Calu3 (cell line): ENCODE measurements around the gene PHEX. TPM values are rescaled to one million over a fixed set of nuclear protein-coding genes. Genes with fewer than 3 reads are reported as not detected.

Source experiments
- Bru-seq: library from RNA; stranded (reverse); fragments of 400-500 nt; gene quantifications from one replicate; lab custom pipeline; 2021; lab: Mats Ljungman, UMichigan
- BruChase-seq, 2 experiments: library from RNA; stranded (reverse); fragments of 400-500 nt; gene quantifications; one replicate each; lab custom pipeline; 2021; lab: Mats Ljungman, UMichigan
- BruUV-seq: library from RNA; stranded (reverse); fragments of 400-500 nt; replicated peaks from 2 replicates; lab custom pipeline; 2021; lab: Mats Ljungman, UMichigan
- CTCF ChIA-PET: fragments of 300-600 bp; sonication (Branson Sonifier 250); formaldehyde crosslinking; loops from one replicate; lab custom pipeline; 2022; ENCODE audit warnings: antibody characterized with exemption; lab: Charles Lee
- DNase-seq: peaks from one replicate; pipeline ENCODE4 v3.0.0; 2022
- H3K27ac Mint-ChIP-seq: one replicate; pipeline ENCODE4 v1.8.0; 2022; ENCODE audit warnings: mixed read lengths; ENCODE audit not compliant: unreplicated experiment
- H3K27me3 Mint-ChIP-seq: one replicate; pipeline ENCODE4 v1.8.0; 2022; ENCODE audit warnings: mixed read lengths; ENCODE audit not compliant: unreplicated experiment
- H3K36me3 Mint-ChIP-seq: one replicate; pipeline ENCODE4 v1.8.0; 2022; ENCODE audit warnings: mild to moderate bottlenecking, moderate library complexity, mixed read lengths; ENCODE audit not compliant: insufficient read depth, unreplicated experiment
- H3K4me1 Mint-ChIP-seq: one replicate; pipeline ENCODE4 v1.8.0; 2022; ENCODE audit warnings: mild to moderate bottlenecking, low read depth, mixed read lengths; ENCODE audit not compliant: unreplicated experiment
- H3K4me3 Mint-ChIP-seq: one replicate; pipeline ENCODE4 v1.8.0; 2022; ENCODE audit warnings: mild to moderate bottlenecking, low read depth, moderate library complexity, mixed read lengths; ENCODE audit not compliant: unreplicated experiment
- H3K9me3 Mint-ChIP-seq: one replicate; pipeline ENCODE4 v1.8.0; 2022; ENCODE audit warnings: low read depth, mixed read lengths; ENCODE audit not compliant: unreplicated experiment
- intact Hi-C: fragments of 100-400 bp; cut with micrococcal nuclease; formaldehyde crosslinking; loops from one replicate; pipeline ENCODE4 v1.10.0; 2022; ENCODE audit not compliant: unreplicated experiment
- long read RNA-seq: library from polyadenylated mRNA; stranded (forward); transcript quantifications from one replicate; pipeline ENCODE4 v2.0.0, GENCODE V29; 2022
- total RNA-seq: library from RNA; stranded (reverse); gene quantifications from 2 replicates; pipeline ENCODE4 v1.2.3, GENCODE V29; 2022
- TF ChIP-seq, protein P1 (sequence below): fragments of 200-600 bp; IDR thresholded peaks from one replicate; pipeline ENCODE4 v1.8.0; 2022; ENCODE audit warnings: antibody characterized with exemption; ENCODE audit not compliant: unreplicated experiment

The PHEX gene
- total RNA-seq (0.57 and 0.66 TPM in 2 replicates), Bru-seq, nascent RNA (percentile 42 among the genes with signal in this experiment), BruChase-seq, experiment 1, labeled RNA remaining after a 6-hour chase (percentile 25 among the genes with signal in this experiment), BruChase-seq, experiment 2, labeled RNA remaining after a 2-hour chase (percentile 32 among the genes with signal in this experiment)
- long read RNA-seq, partial matches to known transcripts: 0 of 2 reads
- long read RNA-seq, other reads (novel, unspliced or antisense): 2 of 2 reads

- no peaks in the 10 kb centered on the region for H3K4me1 Mint-ChIP-seq
- no peaks in the 10 kb centered on the region for H3K27me3 Mint-ChIP-seq
- no TSS peak for BruUV-seq
- CTCF ChIA-PET: no interaction called here
- no peak within 1 kb of the TSS for H3K27ac Mint-ChIP-seq
- no peaks in the 10 kb centered on the region for H3K36me3 Mint-ChIP-seq
- H3K4me3 Mint-ChIP-seq: no peak within 1 kb of the TSS
- no peak for DNase-seq
- TF ChIP-seq, protein P1, sequence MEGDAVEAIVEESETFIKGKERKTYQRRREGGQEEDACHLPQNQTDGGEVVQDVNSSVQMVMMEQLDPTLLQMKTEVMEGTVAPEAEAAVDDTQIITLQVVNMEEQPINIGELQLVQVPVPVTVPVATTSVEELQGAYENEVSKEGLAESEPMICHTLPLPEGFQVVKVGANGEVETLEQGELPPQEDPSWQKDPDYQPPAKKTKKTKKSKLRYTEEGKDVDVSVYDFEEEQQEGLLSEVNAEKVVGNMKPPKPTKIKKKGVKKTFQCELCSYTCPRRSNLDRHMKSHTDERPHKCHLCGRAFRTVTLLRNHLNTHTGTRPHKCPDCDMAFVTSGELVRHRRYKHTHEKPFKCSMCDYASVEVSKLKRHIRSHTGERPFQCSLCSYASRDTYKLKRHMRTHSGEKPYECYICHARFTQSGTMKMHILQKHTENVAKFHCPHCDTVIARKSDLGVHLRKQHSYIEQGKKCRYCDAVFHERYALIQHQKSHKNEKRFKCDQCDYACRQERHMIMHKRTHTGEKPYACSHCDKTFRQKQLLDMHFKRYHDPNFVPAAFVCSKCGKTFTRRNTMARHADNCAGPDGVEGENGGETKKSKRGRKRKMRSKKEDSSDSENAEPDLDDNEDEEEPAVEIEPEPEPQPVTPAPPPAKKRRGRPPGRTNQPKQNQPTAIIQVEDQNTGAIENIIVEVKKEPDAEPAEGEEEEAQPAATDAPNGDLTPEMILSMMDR: no peak
- no peaks in the 10 kb centered on the region for H3K9me3 Mint-ChIP-seq
- intact Hi-C loops: no loop called here
Observed at GRCh38 chrX:22032084-22032483, at the start of gene PHEX. PHEX (plus strand) TSS chrX:22032325; CDS start chrX:22033006, 681 bp downstream.

- no peak overlapping the region for H3K27ac Mint-ChIP-seq
- H3K4me1 Mint-ChIP-seq: no peaks in the 10 kb centered on the region
- TF ChIP-seq, protein P1: peak; percentile 75
- no TSS peak for BruUV-seq
- H3K4me3 Mint-ChIP-seq: no peak overlapping the region
- no peaks in the 10 kb centered on the region for H3K9me3 Mint-ChIP-seq
- H3K36me3 Mint-ChIP-seq: peaks cover 46% of the 10 kb centered on the region
- peak; percentile 66 for DNase-seq
- intact Hi-C loops: loop anchor here (1.0 to 10.0 kb wide), 5 partner anchors 137 to 1649 kb away; no protein-coding TSS in a partner anchor
- H3K27me3 Mint-ChIP-seq: no peaks in the 10 kb centered on the region
- CTCF ChIA-PET: interaction anchor here (0.7 to 1.5 kb wide), 10 partner anchors 11 to 763 kb away, joined by 3 to 22 read pairs (median 5); no protein-coding TSS in a partner anchor
Observed at GRCh38 chrX:21985332-21985777, 46.8 kb upstream of the PHEX start.

DNA sequence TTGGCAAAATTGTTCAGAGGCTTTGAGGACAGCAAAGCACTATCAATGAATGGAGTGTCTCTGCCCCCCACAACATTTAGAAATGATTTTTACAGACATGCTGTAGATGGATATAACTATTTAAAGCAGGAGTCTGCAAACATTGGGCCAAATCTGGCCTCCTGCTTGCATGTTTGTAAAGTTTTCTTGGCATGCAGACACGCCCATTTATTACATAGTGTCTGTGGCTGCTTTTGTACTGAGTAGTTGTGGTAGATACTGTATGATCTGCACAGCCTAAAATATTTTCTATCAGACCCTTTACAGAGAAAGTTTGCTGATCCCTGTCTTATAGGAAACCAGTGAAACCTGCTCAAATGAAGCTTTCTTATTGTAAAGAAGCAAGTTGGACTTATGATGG is 45.5 kb upstream of the PHEX start:
- peaks cover 50% of the 10 kb centered on the region for H3K36me3 Mint-ChIP-seq
- no TSS peak for BruUV-seq
- H3K27ac Mint-ChIP-seq: no peak overlapping the region
- H3K4me3 Mint-ChIP-seq: no peak overlapping the region
- intact Hi-C loops: loop anchor here (5.0 to 10.0 kb wide), 3 partner anchors 136 to 1648 kb away; no protein-coding TSS in a partner anchor
- TF ChIP-seq, protein P1: no peak
- no peaks in the 10 kb centered on the region for H3K27me3 Mint-ChIP-seq
- CTCF ChIA-PET: interaction anchor here (0.6 kb wide), 1 partner anchor 101 kb away, joined by 4 read pairs; no protein-coding TSS in a partner anchor
- H3K4me1 Mint-ChIP-seq: no peaks in the 10 kb centered on the region
- DNase-seq: no peak
- no peaks in the 10 kb centered on the region for H3K9me3 Mint-ChIP-seq

- TF ChIP-seq, protein P1: no peak
Observed at GRCh38 chrX:21989384-21989783, 42.7 kb upstream of the PHEX start.

More at GRCh38 chrX:21989384-21989783, 42.7 kb upstream of the PHEX start:
- CTCF ChIA-PET: no interaction called here
- peaks cover 45% of the 10 kb centered on the region for H3K36me3 Mint-ChIP-seq
- no TSS peak for BruUV-seq
- DNase-seq: no peak
- H3K9me3 Mint-ChIP-seq: no peaks in the 10 kb centered on the region
- intact Hi-C loops: loop anchor here (5.0 to 10.0 kb wide), 3 partner anchors 133 to 1645 kb away; no protein-coding TSS in a partner anchor
- no peaks in the 10 kb centered on the region for H3K27me3 Mint-ChIP-seq
- H3K27ac Mint-ChIP-seq: no peak overlapping the region
- H3K4me1 Mint-ChIP-seq: no peaks in the 10 kb centered on the region
- H3K4me3 Mint-ChIP-seq: no peak overlapping the region
